Measurements from ENCODE around the gene NCEH1. TPM values are rescaled to one million over a fixed set of nuclear protein-coding genes. Genes with fewer than 3 reads are reported as not detected.

The NCEH1 gene
- total RNA-seq, 6 experiments from 2014 or later: 42.1 to 82.6 (median 76.3) TPM

DNA sequence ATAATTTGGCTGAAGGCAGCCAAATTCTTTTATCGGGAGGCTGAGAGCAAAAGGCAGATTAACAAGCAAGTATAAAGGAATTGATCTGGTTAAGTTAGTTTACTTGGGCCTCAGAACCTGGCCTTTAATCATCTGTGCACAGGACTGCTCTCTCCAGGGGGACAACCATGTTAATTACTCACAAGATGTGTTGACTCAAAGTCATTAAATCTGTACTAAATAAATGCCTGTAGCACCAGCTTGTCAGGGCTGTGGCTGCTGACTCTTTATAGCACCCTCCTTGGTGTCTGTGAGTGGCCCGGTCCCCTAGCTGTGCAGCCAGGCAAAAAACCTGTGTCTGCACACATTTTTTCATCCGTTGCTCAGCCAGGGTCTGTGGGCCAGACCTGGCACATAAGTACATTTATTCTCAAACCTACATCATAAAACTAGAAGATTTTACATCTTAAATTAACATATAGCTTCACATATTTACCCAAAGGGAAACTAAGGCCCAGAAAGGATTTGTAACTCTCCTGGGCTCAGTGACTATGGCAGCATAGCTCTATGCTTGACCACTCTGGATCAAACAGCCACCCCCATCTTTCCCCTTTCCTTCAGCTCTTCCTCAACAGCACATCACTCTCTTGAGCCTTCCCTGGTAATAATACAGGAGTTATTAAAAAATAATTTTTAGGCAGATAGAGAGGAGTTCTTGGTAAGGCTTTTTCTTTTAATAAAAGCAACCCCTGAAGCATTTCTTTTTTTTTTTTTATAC, 51.4 kb downstream of the NCEH1 start:
- H3K27me3 Mint-ChIP-seq (ENCODE audit: insufficient read depth): no peaks in the 10 kb centered on the region
- H3K27ac Mint-ChIP-seq: no peak overlapping the region
- peaks cover 3% of the 10 kb centered on the region for H3K36me3 Mint-ChIP-seq (ENCODE audit: low read depth)
- 0 out of 2 replicates have a peak, but pooled peaks have one; percentile 10 for TF ChIP-seq CTCF (IDR thresholded peaks at IDR 0.05)
- no peaks in the 10 kb centered on the region for H3K9me3 Mint-ChIP-seq
- peak overlapping the region; percentile 59 for H3K4me3 Mint-ChIP-seq
- H3K4me1 Mint-ChIP-seq (ENCODE audit: low read depth): peaks cover 8% of the 10 kb centered on the region
- DNase-seq: peak; percentile 47

- Mint-ChIP-seq H3K4me3 (peak overlapping the region; percentile 59), H3K4me1 (ENCODE audit: low read depth) (peaks cover 8% of the 10 kb centered on the region), H3K27ac (no peak overlapping the region), H3K9me3 (no peaks in the 10 kb centered on the region), H3K27me3 (ENCODE audit: insufficient read depth) (peaks cover 4% of the 10 kb centered on the region; the same call in 1 of the 2 replicates), H3K36me3 (ENCODE audit: low read depth) (peaks cover 4% of the 10 kb centered on the region; the same call in 1 of the 2 replicates)
- TF ChIP-seq CTCF (IDR thresholded peaks at IDR 0.05): no peak
- peak; percentile 94 for DNase-seq
Measured at GRCh38 chr3:172658344-172659245, 52.3 kb downstream of the NCEH1 start.

- no peak for TF ChIP-seq CTCF (IDR thresholded peaks at IDR 0.05)
- Mint-ChIP-seq H3K27ac (no peak overlapping the region), H3K4me1 (ENCODE audit: low read depth) (peaks cover 21% of the 10 kb centered on the region), H3K4me3 (no peak overlapping the region), H3K9me3 (no peaks in the 10 kb centered on the region), H3K27me3 (ENCODE audit: insufficient read depth) (peaks cover 4% of the 10 kb centered on the region; the same call in 1 of the 2 replicates), H3K36me3 (ENCODE audit: low read depth) (peaks cover 8% of the 10 kb centered on the region; the same call in 1 of the 2 replicates)
- no peak for DNase-seq
Measured at GRCh38 chr3:172656602-172657001, 54.3 kb downstream of the NCEH1 start.

DNA sequence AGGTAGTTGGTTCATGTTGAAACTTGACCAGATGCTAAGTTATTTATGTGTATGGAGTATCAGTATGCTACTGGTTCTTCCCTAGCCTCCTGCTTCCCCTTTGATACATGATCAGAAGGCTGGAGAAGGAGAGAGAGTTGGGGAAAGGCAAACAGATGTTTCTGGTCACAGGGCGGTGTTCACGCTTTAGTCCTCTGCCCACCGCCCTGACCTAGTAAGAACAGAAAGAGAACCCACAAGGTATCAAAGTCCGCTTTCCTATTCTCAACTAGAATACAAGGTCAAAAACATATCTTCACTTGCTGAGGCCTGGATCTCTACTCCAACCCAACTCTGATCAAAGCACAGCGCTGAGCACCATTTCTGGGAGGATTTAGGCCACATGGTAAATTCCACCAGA, 55.5 kb downstream of the NCEH1 start:
- Mint-ChIP-seq H3K4me1 (ENCODE audit: low read depth) (peaks cover 16% of the 10 kb centered on the region), H3K9me3 (no peaks in the 10 kb centered on the region), H3K27me3 (ENCODE audit: insufficient read depth) (peaks cover 4% of the 10 kb centered on the region; the same call in 1 of the 2 replicates), H3K36me3 (ENCODE audit: low read depth) (peaks cover 8% of the 10 kb centered on the region; the same call in 1 of the 2 replicates), H3K27ac (no peak overlapping the region), H3K4me3 (no peak overlapping the region)
- no peak for DNase-seq
- no peak for TF ChIP-seq CTCF (IDR thresholded peaks at IDR 0.05)

GRCh38 chr3:172654470-172654869, 56.4 kb downstream of the NCEH1 start:
- Mint-ChIP-seq H3K36me3 (ENCODE audit: low read depth) (peaks cover 8% of the 10 kb centered on the region; the same call in 1 of the 2 replicates), H3K9me3 (no peaks in the 10 kb centered on the region), H3K4me1 (ENCODE audit: low read depth) (peaks cover 20% of the 10 kb centered on the region), H3K27me3 (ENCODE audit: insufficient read depth) (peaks cover 4% of the 10 kb centered on the region; the same call in 1 of the 2 replicates), H3K4me3 (no peak overlapping the region), H3K27ac (no peak overlapping the region)
- no peak for TF ChIP-seq CTCF (IDR thresholded peaks at IDR 0.05)
- DNase-seq: no peak
